22Rv1 (cell line): ENCODE data around the gene SLAMF1.

Source experiments
- H3K27ac ChIP-seq: fragments of 450-650 bp; 2 replicates; pipeline ENCODE4 v1.5.1; 2017
- ZFX ChIP-seq: fragments of 450-650 bp; IDR thresholded peaks from 2 replicates; pipeline ENCODE4 v1.6.1; 2017; ENCODE audit warnings: antibody characterized with exemption, borderline replicate concordance
- TF ChIP-seq, protein P1 (sequence below): fragments of 450-650 bp; IDR thresholded peaks from 2 replicates; pipeline ENCODE4 v1.5.1; 2017; ENCODE audit warnings: mild to moderate bottlenecking

The SLAMF1 gene

DNA sequence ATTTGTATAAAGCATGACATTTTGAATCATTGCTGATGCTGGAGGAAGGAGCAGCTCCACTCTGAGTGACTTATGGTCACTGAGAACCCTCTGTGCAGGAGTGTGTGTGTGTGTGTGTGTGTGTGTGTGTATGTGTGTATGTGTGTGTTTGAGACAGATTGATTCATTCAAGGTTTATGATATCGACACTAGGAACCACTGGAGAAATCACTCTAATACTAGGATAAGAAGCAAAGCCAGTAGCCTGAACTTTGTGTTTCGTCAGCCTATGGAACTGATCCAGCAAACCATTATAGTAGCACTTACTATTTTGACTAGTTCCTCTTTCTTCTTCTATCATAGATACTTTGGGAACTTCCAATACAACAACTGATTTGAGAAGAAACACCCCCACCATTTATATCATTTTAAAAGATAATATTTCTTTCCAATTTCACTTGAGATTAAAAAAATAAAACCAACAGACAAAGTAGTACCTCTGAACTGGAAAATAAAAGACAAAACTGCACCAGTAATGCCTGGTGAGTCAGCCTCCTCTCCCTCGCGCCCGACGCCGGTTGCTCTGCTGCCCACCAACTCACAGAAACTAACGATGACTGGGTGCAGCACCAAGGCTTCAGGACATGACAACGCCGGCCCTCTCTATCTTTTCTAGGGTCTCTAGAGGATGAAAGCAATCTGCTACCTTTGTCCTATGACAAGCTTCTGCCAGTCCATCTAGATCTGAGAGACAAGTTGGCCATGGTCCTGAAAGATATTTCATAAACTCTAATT lies 20.9 kb downstream of the SLAMF1 start:
- TF ChIP-seq ZFX: no peak
- TF ChIP-seq, protein P1, sequence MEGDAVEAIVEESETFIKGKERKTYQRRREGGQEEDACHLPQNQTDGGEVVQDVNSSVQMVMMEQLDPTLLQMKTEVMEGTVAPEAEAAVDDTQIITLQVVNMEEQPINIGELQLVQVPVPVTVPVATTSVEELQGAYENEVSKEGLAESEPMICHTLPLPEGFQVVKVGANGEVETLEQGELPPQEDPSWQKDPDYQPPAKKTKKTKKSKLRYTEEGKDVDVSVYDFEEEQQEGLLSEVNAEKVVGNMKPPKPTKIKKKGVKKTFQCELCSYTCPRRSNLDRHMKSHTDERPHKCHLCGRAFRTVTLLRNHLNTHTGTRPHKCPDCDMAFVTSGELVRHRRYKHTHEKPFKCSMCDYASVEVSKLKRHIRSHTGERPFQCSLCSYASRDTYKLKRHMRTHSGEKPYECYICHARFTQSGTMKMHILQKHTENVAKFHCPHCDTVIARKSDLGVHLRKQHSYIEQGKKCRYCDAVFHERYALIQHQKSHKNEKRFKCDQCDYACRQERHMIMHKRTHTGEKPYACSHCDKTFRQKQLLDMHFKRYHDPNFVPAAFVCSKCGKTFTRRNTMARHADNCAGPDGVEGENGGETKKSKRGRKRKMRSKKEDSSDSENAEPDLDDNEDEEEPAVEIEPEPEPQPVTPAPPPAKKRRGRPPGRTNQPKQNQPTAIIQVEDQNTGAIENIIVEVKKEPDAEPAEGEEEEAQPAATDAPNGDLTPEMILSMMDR: no peak
- H3K27ac ChIP-seq: no peak overlapping the region

DNA sequence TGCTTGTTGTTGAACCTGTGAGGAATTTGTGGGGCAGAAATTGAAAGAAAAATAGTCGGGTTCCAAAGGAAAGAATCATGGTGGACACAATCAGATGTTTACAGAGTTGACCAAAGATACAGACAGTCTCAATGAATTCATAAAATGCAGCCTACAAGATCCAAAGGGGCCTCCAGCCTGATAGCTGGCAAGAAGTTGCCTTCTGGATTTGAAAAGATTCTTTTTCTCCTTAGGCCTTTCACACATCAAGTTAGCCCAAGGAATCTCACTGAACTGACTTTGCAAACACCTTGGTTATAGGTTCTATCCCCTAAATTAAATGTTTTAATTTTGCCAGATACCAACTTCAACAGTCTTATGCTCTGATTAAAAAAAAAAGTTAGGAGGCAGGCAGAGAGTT lies 21.5 kb downstream of the SLAMF1 start:
- TF ChIP-seq, protein P1: no peak
- no peak for TF ChIP-seq ZFX

DNA sequence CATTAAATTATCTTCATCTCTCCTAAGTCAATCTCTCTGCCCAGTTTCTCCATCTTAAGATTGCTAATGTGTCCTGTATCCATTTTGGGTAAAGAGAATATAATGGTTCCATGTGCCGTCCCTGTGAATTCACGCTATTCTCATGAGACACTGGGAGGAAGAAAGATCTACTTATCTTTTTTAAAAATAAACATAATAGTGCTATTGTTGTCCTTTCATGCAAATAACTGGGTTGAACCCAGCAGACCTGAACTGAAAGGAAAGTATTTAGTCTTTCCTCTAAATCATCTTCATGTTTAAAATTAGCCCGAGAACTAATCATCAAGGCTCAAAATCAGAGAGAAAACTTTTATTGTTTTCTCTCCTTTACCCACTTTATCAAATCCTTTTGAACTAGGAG lies 22.4 kb downstream of the SLAMF1 start:
- no peak overlapping the region for H3K27ac ChIP-seq
- no peak for TF ChIP-seq ZFX
- TF ChIP-seq, protein P1: no peak

More for the DNA sequence above, 21.5 kb downstream of the SLAMF1 start:
- no peak overlapping the region for H3K27ac ChIP-seq

DNA sequence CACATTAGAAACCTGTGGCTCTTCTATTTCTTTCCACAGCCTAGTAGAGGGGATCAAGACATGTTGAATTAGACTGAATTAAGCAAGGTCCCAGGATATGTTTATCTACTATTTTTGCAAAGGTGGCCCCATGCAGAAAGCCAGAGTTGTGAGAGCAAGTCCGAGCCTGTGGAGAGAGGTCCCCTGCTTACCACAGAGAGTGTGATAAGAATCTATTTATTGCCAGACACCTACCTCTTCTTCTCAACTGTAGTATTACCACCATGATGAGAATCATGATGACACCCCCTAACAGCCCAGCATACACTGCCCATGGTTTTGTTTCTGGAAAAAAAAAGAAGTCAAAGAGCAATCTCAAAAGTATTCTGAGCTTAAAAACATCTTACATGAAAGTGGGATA lies 23.0 kb downstream of the SLAMF1 start:
- TF ChIP-seq, protein P1: no peak
- TF ChIP-seq ZFX: no peak
- no peak overlapping the region for H3K27ac ChIP-seq

DNA sequence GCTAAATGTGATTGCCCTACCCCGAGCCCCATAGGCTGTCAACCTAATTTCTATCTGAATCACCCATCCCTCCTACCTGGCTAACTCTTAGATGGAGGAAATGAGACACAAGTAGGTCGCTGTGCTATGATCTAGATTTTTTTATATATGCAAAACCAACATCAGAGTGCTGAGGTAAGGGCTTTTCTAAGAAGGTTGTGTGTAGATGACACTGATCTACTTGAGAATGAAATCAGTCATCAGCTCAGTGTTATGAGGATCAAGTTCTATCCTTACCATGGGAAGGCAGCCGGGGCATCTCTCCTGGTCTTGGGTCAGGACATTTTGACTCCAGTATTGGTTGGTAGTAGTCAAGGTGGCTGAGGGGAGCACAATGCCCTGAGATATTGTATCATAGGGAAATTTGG lies 23.6 kb downstream of the SLAMF1 start:
- TF ChIP-seq, protein P1: no peak
- TF ChIP-seq ZFX: no peak

DNA sequence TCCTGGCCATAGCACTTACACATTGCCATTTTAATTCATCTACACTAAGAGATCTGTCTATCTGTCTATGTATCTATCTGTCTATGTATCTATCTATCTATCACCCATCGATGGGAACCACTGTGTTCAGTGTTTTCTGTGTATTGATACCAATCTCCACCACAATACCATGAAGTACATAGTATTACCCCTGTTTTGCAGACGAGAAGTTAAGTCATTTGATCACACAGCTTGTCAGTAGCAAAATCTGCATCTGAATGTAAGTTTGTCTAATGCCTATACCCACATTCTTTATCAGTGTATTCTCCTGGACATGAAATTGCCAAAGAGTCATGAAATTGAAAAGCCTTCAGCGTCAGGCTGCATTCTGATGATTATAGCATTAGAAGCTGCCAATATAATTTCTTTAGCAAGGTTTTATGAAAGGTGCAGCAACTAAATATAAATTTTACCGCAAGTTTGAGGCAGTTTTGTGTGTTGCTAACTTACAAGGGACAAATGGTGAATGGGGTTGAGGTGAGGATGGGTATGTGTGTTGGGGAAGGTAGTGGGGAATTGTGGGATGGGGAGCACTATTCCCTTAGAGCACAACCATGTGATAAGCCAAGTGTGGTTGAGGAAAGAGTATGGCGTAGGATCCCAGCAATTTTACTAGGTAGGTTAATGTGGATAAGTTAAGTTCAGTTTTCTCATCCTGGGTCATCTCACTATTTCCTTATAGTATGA lies 24.2 kb downstream of the SLAMF1 start:
- TF ChIP-seq, protein P1: no peak
- TF ChIP-seq ZFX: no peak
- H3K27ac ChIP-seq: no peak overlapping the region

More for the DNA sequence above, 23.6 kb downstream of the SLAMF1 start:
- no peak overlapping the region for H3K27ac ChIP-seq
